ENCODE measurements around the gene PITPNB. TPM values are rescaled to one million over a fixed set of nuclear protein-coding genes. Genes with fewer than 3 reads are reported as not detected.

PITPNB gene
- total and polyA plus RNA-seq, 2 experiments from 2014 or later, result 50.9 to 56.0 TPM

- Histone ChIP-seq H3K27ac (ENCODE audit: low read depth) (no peak overlapping the region), H3K4me1 (ENCODE audit: insufficient read depth) (no peaks in the 10 kb centered on the region), H3K4me3 (no peak overlapping the region), H3K9me2 (ENCODE audit: insufficient read depth) (no peaks in the 10 kb centered on the region), H3K79me2 (replicated peaks; ENCODE audit: insufficient read depth) (no peaks in the 10 kb centered on the region), H3K4me2 (no peak overlapping the region), H3F3A (replicated peaks; ENCODE audit: low read depth) (0 out of 2 replicates have a peak, but pooled peaks cover 7% of the 10 kb centered on the region), H2AFZ (no peak overlapping the region; the same call in 1 of the 2 replicates), H3K27me3 (ENCODE audit: insufficient read depth) (no peaks in the 10 kb centered on the region), H3K36me3 (ENCODE audit: insufficient read depth) (no peaks in the 10 kb centered on the region; the same call in 1 of the 2 replicates), H4K20me1 (replicated peaks; ENCODE audit: insufficient read depth) (no peaks in the 10 kb centered on the region)
- H3K4me1 Mint-ChIP-seq, result peaks cover 20% of the 10 kb centered on the region
- no peak overlapping the region for H3K4me3 Mint-ChIP-seq
- no peak overlapping the region for H3K27ac Mint-ChIP-seq
- ATAC-seq, result peak; percentile 25
- TF ChIP-seq ZNF114 (CRISPR knock-in tag; IDR thresholded peaks at IDR 0.05), result no peak
- no peak for TF ChIP-seq EZH2 (IDR thresholded peaks at IDR 0.05; ENCODE audit: low read depth, unreplicated experiment)
- no peak for TF ChIP-seq POLR2AphosphoS5 (IDR thresholded peaks at IDR 0.05; ENCODE audit: low read depth)
- TF ChIP-seq REST (IDR thresholded peaks at IDR 0.05; ENCODE audit: unreplicated experiment), result no peak
- no peak for TF ChIP-seq JUNB (IDR thresholded peaks at IDR 0.05; ENCODE audit: unreplicated experiment)
- TF ChIP-seq STAT1 (IDR thresholded peaks at IDR 0.05; ENCODE audit: unreplicated experiment), result no peak
- no peak for TF ChIP-seq ZNF462 (CRISPR knock-in tag; IDR thresholded peaks at IDR 0.05)
- no peak for TF ChIP-seq NANOG (IDR thresholded peaks at IDR 0.05; ENCODE audit: borderline replicate concordance)
- TF ChIP-seq CREB1 (CRISPR knock-in tag; IDR thresholded peaks at IDR 0.05; ENCODE audit: low read depth), result no peak
- no peak for TF ChIP-seq ZNF331 (CRISPR knock-in tag; IDR thresholded peaks at IDR 0.05; ENCODE audit: low read depth)
- no peak for DNase-seq (ENCODE audit: low spot score)
- H3K36me3 Mint-ChIP-seq (ENCODE audit: low read depth), result no peaks in the 10 kb centered on the region
- H3K27me3 Mint-ChIP-seq (ENCODE audit: insufficient read depth, low read depth, poor library complexity), result peaks cover 8% of the 10 kb centered on the region
- no peaks in the 10 kb centered on the region for H3K9me3 Mint-ChIP-seq
These were observed 108.4 kb downstream of the PITPNB start for GRCh38 chr22:27810609-27811151.
